Measurements from ENCODE around the gene ETFA. TPM values are rescaled to one million over a fixed set of nuclear protein-coding genes. Genes with fewer than 3 reads are reported as not detected.

The ETFA gene
- total and polyA plus RNA-seq, 2 donors, result 83.5 to 116 TPM

DNA sequence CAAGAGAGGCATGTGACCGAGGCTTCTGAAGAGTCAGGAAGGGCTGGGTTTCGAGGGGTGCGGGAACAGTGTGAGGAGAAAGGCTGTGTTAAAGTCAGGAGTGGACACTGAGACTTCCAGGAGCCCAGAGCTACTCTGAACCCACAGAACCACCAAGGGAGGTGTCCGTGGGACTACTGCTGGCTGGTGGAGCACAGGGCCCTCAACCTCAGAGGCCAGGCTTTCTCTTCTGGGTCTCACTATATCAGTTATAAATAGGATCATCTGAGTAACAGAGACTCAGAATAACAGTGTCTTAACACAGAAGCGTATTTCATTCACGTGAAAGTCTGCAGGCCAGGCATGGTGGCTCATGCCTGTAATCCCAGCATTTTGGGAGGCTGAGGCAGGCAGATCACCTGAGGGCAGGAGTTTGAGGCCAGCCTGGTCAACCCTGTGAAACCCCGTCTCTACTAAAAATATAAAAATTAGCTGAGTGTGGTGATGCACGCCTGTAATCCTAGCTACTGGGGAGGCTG is 137.9 kb downstream of the ETFA start:
- Histone ChIP-seq H3K4me1 (ENCODE audit: control insufficient read depth in 2 of 2, insufficient read depth in 2 of 2, low read length in 2 of 2) (no peaks in the 10 kb centered on the region), H3K9me3 (ENCODE audit: control insufficient read depth in 2 of 2, insufficient read depth in 1 of 2, low read length in 1 of 2) (peaks cover 0 to 1% of the 10 kb centered on the region in 2 donors), H3K4me3 (ENCODE audit: low read length in 2 of 2) (no peak overlapping the region), H3K27me3 (ENCODE audit: control insufficient read depth in 2 of 2, insufficient read depth in 1 of 2, low read length in 1 of 2) (peaks cover 0 to 10% of the 10 kb centered on the region in 2 donors), H3K36me3 (ENCODE audit: control insufficient read depth in 2 of 2, insufficient read depth in 2 of 2, low read length in 1 of 2) (no peaks in the 10 kb centered on the region), H3K27ac (ENCODE audit: low read depth in 1 of 2, low read length in 1 of 2) (no peak overlapping the region)
- 89% methylated on average over 8 of the region's 8 CpGs for WGBS
- no peak for DNase-seq (ENCODE audit: low read depth in 6 of 9, low spot score in 9 of 9)

DNA sequence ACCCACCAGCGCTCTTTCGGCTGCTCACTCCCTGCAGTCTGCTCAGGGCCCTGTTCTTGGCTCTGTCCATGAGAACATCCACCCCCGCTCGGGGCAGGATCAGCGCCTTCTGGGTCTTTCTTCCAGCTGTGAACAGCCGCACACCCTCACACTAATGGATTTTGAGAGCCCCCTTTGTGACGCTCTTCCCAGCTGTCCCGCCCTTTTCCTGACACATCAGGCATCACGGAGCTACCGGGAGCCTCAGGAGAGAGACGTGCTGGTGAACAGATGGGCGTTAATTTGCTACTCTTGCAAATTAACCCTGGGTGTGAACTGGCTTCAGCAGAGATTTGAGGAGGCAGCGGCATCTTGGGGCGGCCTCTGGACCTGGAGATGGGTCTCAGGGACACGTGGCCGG is 138.5 kb downstream of the ETFA start:
- no peaks in the 10 kb centered on the region for H3K36me3 ChIP-seq (ENCODE audit: control insufficient read depth in 2 of 2, insufficient read depth in 2 of 2, low read length in 1 of 2)
- no peak overlapping the region for H3K4me3 ChIP-seq (ENCODE audit: low read length in 2 of 2)
- H3K27me3 ChIP-seq (ENCODE audit: control insufficient read depth in 2 of 2, insufficient read depth in 1 of 2, low read length in 1 of 2), result peaks cover 0 to 5% of the 10 kb centered on the region in 2 donors
- H3K27ac ChIP-seq (ENCODE audit: low read depth in 1 of 2, low read length in 1 of 2), result no peak overlapping the region
- 84% methylated on average over 16 of the region's 16 CpGs for WGBS
- no peaks in the 10 kb centered on the region for H3K9me3 ChIP-seq (ENCODE audit: control insufficient read depth in 2 of 2, insufficient read depth in 1 of 2, low read length in 1 of 2)
- DNase-seq (ENCODE audit: low read depth in 6 of 9, low spot score in 9 of 9), result no peak
- H3K4me1 ChIP-seq (ENCODE audit: control insufficient read depth in 2 of 2, insufficient read depth in 2 of 2, low read length in 2 of 2), result no peaks in the 10 kb centered on the region

GRCh38 chr15:76169911-76170800 is 141.1 kb downstream of the ETFA start:
- H3K27ac ChIP-seq (ENCODE audit: low read depth in 1 of 2, low read length in 1 of 2), result no peak overlapping the region
- H3K9me3 ChIP-seq (ENCODE audit: control insufficient read depth in 2 of 2, insufficient read depth in 1 of 2, low read length in 1 of 2), result no peaks in the 10 kb centered on the region
- no peaks in the 10 kb centered on the region for H3K36me3 ChIP-seq (ENCODE audit: control insufficient read depth in 2 of 2, insufficient read depth in 2 of 2, low read length in 1 of 2)
- no peak overlapping the region for H3K4me3 ChIP-seq (ENCODE audit: low read length in 2 of 2)
- H3K4me1 ChIP-seq (ENCODE audit: control insufficient read depth in 2 of 2, insufficient read depth in 2 of 2, low read length in 2 of 2), result no peaks in the 10 kb centered on the region
- no peaks in the 10 kb centered on the region for H3K27me3 ChIP-seq (ENCODE audit: control insufficient read depth in 2 of 2, insufficient read depth in 1 of 2, low read length in 1 of 2)
- WGBS, result 95% methylated on average over 16 of the region's 16 CpGs
- no peak for DNase-seq (ENCODE audit: low read depth in 6 of 9, low spot score in 9 of 9)

DNA sequence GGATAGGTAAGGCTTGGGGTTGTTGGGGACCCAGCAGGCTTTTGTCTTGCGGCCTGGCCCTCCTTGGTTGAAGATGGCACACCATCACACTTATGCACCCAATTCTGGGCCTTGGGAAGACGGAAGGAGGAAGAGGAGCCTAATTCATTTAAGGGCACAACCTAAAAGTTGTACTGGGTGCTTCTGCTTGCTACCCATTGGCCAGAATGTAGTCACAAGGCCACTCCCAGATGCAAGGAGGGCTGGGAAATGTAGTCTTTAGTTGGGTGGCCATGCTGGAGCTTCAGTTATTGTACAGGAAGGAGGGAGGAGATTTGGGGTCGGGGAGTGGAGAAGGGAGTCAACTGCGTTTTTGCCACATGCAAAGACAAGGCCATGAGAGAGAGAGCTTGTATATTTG is 142.3 kb downstream of the ETFA start:
- peak in 2 of 9 donors; percentile 18 to 20 for DNase-seq (ENCODE audit: low read depth in 6 of 9, low spot score in 9 of 9)
- Histone ChIP-seq H3K4me1 (ENCODE audit: control insufficient read depth in 2 of 2, insufficient read depth in 2 of 2, low read length in 2 of 2) (no peaks in the 10 kb centered on the region), H3K27me3 (ENCODE audit: control insufficient read depth in 2 of 2, insufficient read depth in 1 of 2, low read length in 1 of 2) (no peaks in the 10 kb centered on the region), H3K9me3 (ENCODE audit: control insufficient read depth in 2 of 2, insufficient read depth in 1 of 2, low read length in 1 of 2) (no peaks in the 10 kb centered on the region), H3K4me3 (ENCODE audit: low read length in 2 of 2) (no peak overlapping the region), H3K36me3 (ENCODE audit: control insufficient read depth in 2 of 2, insufficient read depth in 2 of 2, low read length in 1 of 2) (no peaks in the 10 kb centered on the region), H3K27ac (ENCODE audit: low read depth in 1 of 2, low read length in 1 of 2) (no peak overlapping the region)
- WGBS, result 77% methylated on average over 4 of the region's 4 CpGs

GRCh38 chr15:76168237-76168984 is 142.9 kb downstream of the ETFA start:
- no peaks in the 10 kb centered on the region for H3K4me1 ChIP-seq (ENCODE audit: control insufficient read depth in 2 of 2, insufficient read depth in 2 of 2, low read length in 2 of 2)
- no peak overlapping the region for H3K4me3 ChIP-seq (ENCODE audit: low read length in 2 of 2)
- no peak overlapping the region for H3K27ac ChIP-seq (ENCODE audit: low read depth in 1 of 2, low read length in 1 of 2)
- H3K36me3 ChIP-seq (ENCODE audit: control insufficient read depth in 2 of 2, insufficient read depth in 2 of 2, low read length in 1 of 2), result no peaks in the 10 kb centered on the region
- no peak for DNase-seq (ENCODE audit: low read depth in 6 of 9, low spot score in 9 of 9)
- WGBS, result 96% methylated on average over 14 of the region's 14 CpGs
- no peaks in the 10 kb centered on the region for H3K27me3 ChIP-seq (ENCODE audit: control insufficient read depth in 2 of 2, insufficient read depth in 1 of 2, low read length in 1 of 2)
- H3K9me3 ChIP-seq (ENCODE audit: control insufficient read depth in 2 of 2, insufficient read depth in 1 of 2, low read length in 1 of 2), result no peaks in the 10 kb centered on the region

DNA sequence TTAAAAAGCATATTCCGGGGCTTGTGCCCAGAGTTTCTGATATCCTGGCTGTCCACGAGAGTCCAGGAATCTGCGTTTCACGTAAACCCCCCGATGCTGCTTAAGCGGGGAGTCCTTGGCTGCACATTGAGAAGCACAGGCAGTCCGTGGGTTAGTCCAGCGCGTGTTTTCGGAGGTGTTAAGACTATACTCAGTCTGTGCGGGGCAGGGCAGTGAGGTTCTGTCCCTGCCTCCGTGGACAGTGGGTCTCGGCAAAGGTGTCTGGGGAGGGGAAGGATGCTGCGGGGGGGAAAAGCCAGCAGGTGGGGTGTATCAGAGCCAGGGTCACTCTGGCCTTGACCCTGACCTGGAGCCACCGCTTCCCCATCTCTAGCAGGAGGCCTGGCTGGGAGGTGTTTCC is 145.3 kb downstream of the ETFA start:
- H3K9me3 ChIP-seq (ENCODE audit: control insufficient read depth in 2 of 2, insufficient read depth in 1 of 2, low read length in 1 of 2), result no peaks in the 10 kb centered on the region
- 95% methylated on average over 15 of the region's 15 CpGs for WGBS
- no peak for DNase-seq (ENCODE audit: low read depth in 6 of 9, low spot score in 9 of 9)
- H3K36me3 ChIP-seq (ENCODE audit: control insufficient read depth in 2 of 2, insufficient read depth in 2 of 2, low read length in 1 of 2), result no peaks in the 10 kb centered on the region
- H3K4me1 ChIP-seq (ENCODE audit: control insufficient read depth in 2 of 2, insufficient read depth in 2 of 2, low read length in 2 of 2), result no peaks in the 10 kb centered on the region
- no peak overlapping the region for H3K27ac ChIP-seq (ENCODE audit: low read depth in 1 of 2, low read length in 1 of 2)
- no peak overlapping the region for H3K4me3 ChIP-seq (ENCODE audit: low read length in 2 of 2)
- no peaks in the 10 kb centered on the region for H3K27me3 ChIP-seq (ENCODE audit: control insufficient read depth in 2 of 2, insufficient read depth in 1 of 2, low read length in 1 of 2)

Other genes with a start within 250 kb of the ETFA start
- gene ISL2, start 25.3 kb upstream of the ETFA start, total RNA-seq, result 0.09 TPM
- gene ISL2, start 25.3 kb upstream of the ETFA start, polyA plus RNA-seq, result 0.23 TPM